GM12875 (cell line): ENCODE data around the gene SLC7A6.

ENCODE experiments used
- H3K4me3 ChIP-seq: one replicate; pipeline ENCODE4 v1.5.1; 2011; ENCODE audit warnings: low read depth, low read length, control low read depth
- CTCF ChIP-seq: IDR thresholded peaks from 2 replicates; pipeline ENCODE4 v1.5.1; 2011; ENCODE audit warnings: low read depth, mild to moderate bottlenecking, control low read depth, inconsistent platforms, low read length, moderate library complexity, borderline replicate concordance; ENCODE audit not compliant: insufficient read depth

Gene SLC7A6

GRCh38 chr16:68282064-68282452 is 17.7 kb downstream of the SLC7A6 start:
- H3K4me3 ChIP-seq, result no peak overlapping the region
- TF ChIP-seq CTCF, result no peak

- TF ChIP-seq CTCF, result no peak
- no peak overlapping the region for H3K4me3 ChIP-seq
Measured at GRCh38 chr16:68283346-68283745, 19.0 kb downstream of the SLC7A6 start.

GRCh38 chr16:68283801-68284598 is 19.7 kb downstream of the SLC7A6 start:
- H3K4me3 ChIP-seq, result no peak overlapping the region
- no peak for TF ChIP-seq CTCF

- TF ChIP-seq CTCF, result no peak
- no peak overlapping the region for H3K4me3 ChIP-seq
Measured at GRCh38 chr16:68284847-68285246, 20.5 kb downstream of the SLC7A6 start.

- H3K4me3 ChIP-seq, result no peak overlapping the region
- TF ChIP-seq CTCF, result no peak
Measured at GRCh38 chr16:68285683-68286082, 21.4 kb downstream of the SLC7A6 start.

- H3K4me3 ChIP-seq, result peak overlapping the region; percentile 6
Measured at GRCh38 chr16:68286153-68287074, 22.1 kb downstream of the SLC7A6 start.

More at GRCh38 chr16:68286153-68287074, 22.1 kb downstream of the SLC7A6 start:
- no peak for TF ChIP-seq CTCF
